Measurements from ENCODE around the gene ZSCAN30. TPM values are rescaled to one million over a fixed set of nuclear protein-coding genes. Genes with fewer than 3 reads are reported as not detected.

Gene ZSCAN30
- total and polyA plus RNA-seq, 12 donors = 16.0 to 34.0 (median 22.0) TPM

DNA sequence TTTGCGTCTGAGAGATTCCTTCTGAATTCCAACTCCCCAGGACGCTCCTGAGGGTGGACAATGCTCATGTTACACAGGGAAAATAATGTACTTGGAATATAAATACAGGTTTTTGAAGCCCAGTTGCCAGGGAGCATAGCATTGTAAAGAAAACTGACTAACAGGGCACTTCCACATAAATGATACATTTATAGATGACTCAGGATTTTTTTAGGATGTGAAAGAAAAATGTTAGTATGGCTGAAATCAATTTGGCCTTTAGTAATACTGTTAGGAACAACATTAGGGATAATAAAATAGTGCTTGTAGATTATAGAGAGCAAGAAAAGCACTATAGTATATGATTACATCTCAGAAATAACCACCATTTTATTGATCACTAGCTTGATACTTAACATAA, 25.6 kb downstream of the ZSCAN30 start:
- Histone ChIP-seq H3K27ac (no peak overlapping the region), H3K4me1 (replicated peaks in 1 of 2) (no peaks in the 10 kb centered on the region), H3K27me3 (no peaks in the 10 kb centered on the region), H3K4me3 (no peak overlapping the region), H3K36me3 (replicated peaks in 1 of 2) (peaks cover 0 to 10% of the 10 kb centered on the region in 2 donors), H3K9me3 (replicated peaks in 1 of 3) (no peaks in the 10 kb centered on the region)
- TF ChIP-seq, protein P1, sequence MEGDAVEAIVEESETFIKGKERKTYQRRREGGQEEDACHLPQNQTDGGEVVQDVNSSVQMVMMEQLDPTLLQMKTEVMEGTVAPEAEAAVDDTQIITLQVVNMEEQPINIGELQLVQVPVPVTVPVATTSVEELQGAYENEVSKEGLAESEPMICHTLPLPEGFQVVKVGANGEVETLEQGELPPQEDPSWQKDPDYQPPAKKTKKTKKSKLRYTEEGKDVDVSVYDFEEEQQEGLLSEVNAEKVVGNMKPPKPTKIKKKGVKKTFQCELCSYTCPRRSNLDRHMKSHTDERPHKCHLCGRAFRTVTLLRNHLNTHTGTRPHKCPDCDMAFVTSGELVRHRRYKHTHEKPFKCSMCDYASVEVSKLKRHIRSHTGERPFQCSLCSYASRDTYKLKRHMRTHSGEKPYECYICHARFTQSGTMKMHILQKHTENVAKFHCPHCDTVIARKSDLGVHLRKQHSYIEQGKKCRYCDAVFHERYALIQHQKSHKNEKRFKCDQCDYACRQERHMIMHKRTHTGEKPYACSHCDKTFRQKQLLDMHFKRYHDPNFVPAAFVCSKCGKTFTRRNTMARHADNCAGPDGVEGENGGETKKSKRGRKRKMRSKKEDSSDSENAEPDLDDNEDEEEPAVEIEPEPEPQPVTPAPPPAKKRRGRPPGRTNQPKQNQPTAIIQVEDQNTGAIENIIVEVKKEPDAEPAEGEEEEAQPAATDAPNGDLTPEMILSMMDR (IDR thresholded peaks at IDR 0.05) = no peak
- no peak for TF ChIP-seq POLR2A (IDR thresholded peaks at IDR 0.05)
- DNase-seq = no peak
- WGBS, 4 donors = 92 to 100% (median 94%) methylated on average over 2 of the region's 2 CpGs
- intact Hi-C loops (cut with DNase I) = no loop called here

DNA sequence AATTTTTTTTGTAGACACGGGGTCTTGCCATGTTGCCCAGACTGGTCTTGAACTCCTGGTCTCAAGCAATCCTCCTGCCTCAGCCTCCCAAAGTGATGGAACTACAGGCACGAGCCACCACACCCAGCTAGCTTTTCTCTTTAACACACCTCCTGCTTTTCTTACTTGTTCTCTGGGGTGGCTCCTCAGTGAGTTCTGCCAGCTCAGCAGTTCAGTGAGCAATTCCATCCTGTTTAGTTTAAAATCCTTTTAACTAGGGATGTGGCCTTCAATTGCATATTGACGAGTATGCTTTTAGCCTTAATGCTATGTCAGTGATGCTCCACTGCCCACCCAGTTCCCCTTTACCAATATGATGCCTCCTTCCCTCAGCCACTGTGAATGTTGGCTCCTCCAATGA, 33.1 kb downstream of the ZSCAN30 start:
- peaks cover 0 to 19% (median 0%) of the 10 kb centered on the region in 3 donors for H3K9me3 ChIP-seq (replicated peaks in 1 of 3)
- no peak for DNase-seq
- no peak overlapping the region for H3K27ac ChIP-seq
- no peak overlapping the region for H3K4me3 ChIP-seq
- TF ChIP-seq POLR2A (IDR thresholded peaks at IDR 0.05) = no peak
- TF ChIP-seq, protein P1 (IDR thresholded peaks at IDR 0.05) = no peak
- intact Hi-C loops (cut with DNase I) = no loop called here
- H3K4me1 ChIP-seq (replicated peaks in 1 of 2) = no peaks in the 10 kb centered on the region
- H3K36me3 ChIP-seq (replicated peaks in 1 of 2) = no peaks in the 10 kb centered on the region
- WGBS, 4 donors = 95 to 98% (median 96%) methylated on average over 3 of the region's 3 CpGs
- no peaks in the 10 kb centered on the region for H3K27me3 ChIP-seq

DNA sequence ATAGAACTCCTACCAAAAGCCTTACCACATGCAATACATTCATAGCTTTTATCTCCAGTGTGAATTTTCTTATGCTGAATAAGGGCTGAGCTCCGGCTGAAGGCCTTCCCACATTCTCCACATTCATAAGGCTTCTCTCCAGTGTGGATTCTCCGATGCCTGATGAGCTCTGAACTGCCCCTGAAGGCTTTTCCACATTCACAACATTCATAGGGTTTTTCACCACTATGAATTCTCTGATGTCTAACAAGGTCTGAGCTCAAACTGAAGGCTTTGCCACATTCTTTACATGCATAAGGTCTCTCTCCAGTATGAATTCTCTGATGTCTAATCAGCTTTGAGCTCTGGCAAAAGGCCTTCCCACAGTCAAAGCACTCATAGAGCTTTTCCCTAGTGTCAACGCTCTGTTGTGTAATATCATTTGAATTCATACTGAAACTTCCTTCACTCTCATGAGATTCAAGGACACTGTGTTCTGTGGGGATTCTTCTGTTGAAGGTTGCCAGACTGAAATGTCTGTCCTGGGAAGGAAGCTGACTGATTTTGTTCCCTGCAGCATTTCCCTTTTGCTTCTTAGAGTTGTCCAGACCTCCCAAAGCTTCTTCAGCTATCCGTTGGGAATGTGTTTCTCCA, 36.3 kb downstream of the ZSCAN30 start:
- no peak overlapping the region for H3K4me3 ChIP-seq
- H3K4me1 ChIP-seq (replicated peaks in 1 of 2) = no peaks in the 10 kb centered on the region
- no peak overlapping the region for H3K27ac ChIP-seq
- 89 to 94% (median 91%) methylated on average over 4 of the region's 4 CpGs for WGBS, 4 donors
- no peaks in the 10 kb centered on the region for H3K27me3 ChIP-seq
- intact Hi-C loops (cut with DNase I) = no loop called here
- TF ChIP-seq, protein P1 (IDR thresholded peaks at IDR 0.05) = no peak
- TF ChIP-seq POLR2A (IDR thresholded peaks at IDR 0.05) = no peak
- H3K9me3 ChIP-seq (replicated peaks in 1 of 3) = peaks cover 0 to 33% (median 0%) of the 10 kb centered on the region in 3 donors
- no peak for DNase-seq
- peaks cover 0 to 5% of the 10 kb centered on the region in 2 donors for H3K36me3 ChIP-seq (replicated peaks in 1 of 2)

DNA sequence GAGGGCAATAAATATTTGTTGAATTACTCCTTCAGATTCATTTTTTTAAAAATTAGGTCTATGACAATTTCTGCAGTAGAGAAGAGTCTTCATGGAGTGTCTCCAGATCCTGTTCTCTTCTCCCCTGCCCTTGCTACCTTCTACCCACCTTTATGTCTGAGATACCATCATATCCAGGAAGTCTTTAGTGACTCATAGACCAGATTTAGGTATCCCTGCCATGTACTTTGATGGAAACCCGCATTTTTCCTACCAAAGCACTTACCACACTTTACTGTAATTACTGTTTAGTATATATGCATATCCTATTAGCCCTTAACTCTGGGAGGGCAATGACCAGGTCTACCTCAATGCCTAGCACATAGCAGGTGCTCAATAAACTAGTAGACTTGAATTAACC, 37.6 kb downstream of the ZSCAN30 start:
- TF ChIP-seq, protein P1 (IDR thresholded peaks at IDR 0.05) = no peak
- no peak for TF ChIP-seq POLR2A (IDR thresholded peaks at IDR 0.05)
- Histone ChIP-seq H3K36me3 (replicated peaks in 1 of 2) (peaks cover 0 to 14% of the 10 kb centered on the region in 2 donors), H3K9me3 (replicated peaks in 1 of 3) (peaks cover 0 to 33% (median 0%) of the 10 kb centered on the region in 3 donors), H3K27me3 (no peaks in the 10 kb centered on the region), H3K27ac (no peak overlapping the region), H3K4me3 (no peak overlapping the region), H3K4me1 (replicated peaks in 1 of 2) (no peaks in the 10 kb centered on the region)
- DNase-seq = no peak
- intact Hi-C loops (cut with DNase I) = no loop called here
- WGBS, 4 donors = 89 to 100% (median 96%) methylated on average over 1 of the region's 1 CpG
